Measurements from ENCODE around the gene CDH23. TPM values are rescaled to one million over a fixed set of nuclear protein-coding genes. Genes with fewer than 3 reads are reported as not detected.

Gene CDH23
- total RNA-seq, 1 donor from 2014 or later = not detected

GRCh38 chr10:71449026-71449425 is 52.3 kb downstream of the CDH23 start:
- H3K9me3 Mint-ChIP-seq (ENCODE audit: low read depth) = no peaks in the 10 kb centered on the region
- no peak overlapping the region for H3K27ac Mint-ChIP-seq (ENCODE audit: unreplicated experiment)
- H3K36me3 Mint-ChIP-seq (ENCODE audit: low read depth) = peaks cover 3% of the 10 kb centered on the region
- H3K27me3 Mint-ChIP-seq (ENCODE audit: low read depth) = peaks cover 48% of the 10 kb centered on the region
- no peak for DNase-seq (ENCODE audit: low spot score)
- no peak for TF ChIP-seq CTCF (IDR thresholded peaks at IDR 0.05)
- H3K4me1 Mint-ChIP-seq (ENCODE audit: low read depth) = no peaks in the 10 kb centered on the region
- H3K4me3 Mint-ChIP-seq (ENCODE audit: unreplicated experiment) = no peak overlapping the region

- H3K36me3 Mint-ChIP-seq (ENCODE audit: low read depth) = peaks cover 3% of the 10 kb centered on the region
- DNase-seq (ENCODE audit: low spot score) = no peak
Observed at GRCh38 chr10:71451754-71452153, 55.0 kb downstream of the CDH23 start.

GRCh38 chr10:71453186-71453585 is 56.5 kb downstream of the CDH23 start:
- no peak for DNase-seq (ENCODE audit: low spot score)
- Mint-ChIP-seq H3K36me3 (ENCODE audit: low read depth) (peaks cover 3% of the 10 kb centered on the region), H3K4me3 (ENCODE audit: unreplicated experiment) (no peak overlapping the region), H3K4me1 (ENCODE audit: low read depth) (no peaks in the 10 kb centered on the region), H3K27me3 (ENCODE audit: low read depth) (peaks cover 64% of the 10 kb centered on the region), H3K9me3 (ENCODE audit: low read depth) (no peaks in the 10 kb centered on the region), H3K27ac (ENCODE audit: unreplicated experiment) (no peak overlapping the region)
- TF ChIP-seq CTCF (IDR thresholded peaks at IDR 0.05) = no peak

More at GRCh38 chr10:71451754-71452153, 55.0 kb downstream of the CDH23 start:
- Mint-ChIP-seq H3K27ac (ENCODE audit: unreplicated experiment) (no peak overlapping the region), H3K27me3 (ENCODE audit: low read depth) (peaks cover 54% of the 10 kb centered on the region), H3K4me3 (ENCODE audit: unreplicated experiment) (no peak overlapping the region), H3K9me3 (ENCODE audit: low read depth) (no peaks in the 10 kb centered on the region), H3K4me1 (ENCODE audit: low read depth) (no peaks in the 10 kb centered on the region)
- no peak for TF ChIP-seq CTCF (IDR thresholded peaks at IDR 0.05)

- no peak for DNase-seq (ENCODE audit: low spot score)
- TF ChIP-seq CTCF (IDR thresholded peaks at IDR 0.05) = no peak
- Mint-ChIP-seq H3K4me1 (ENCODE audit: low read depth) (no peaks in the 10 kb centered on the region), H3K4me3 (ENCODE audit: unreplicated experiment) (no peak overlapping the region), H3K27ac (ENCODE audit: unreplicated experiment) (no peak overlapping the region), H3K9me3 (ENCODE audit: low read depth) (no peaks in the 10 kb centered on the region), H3K36me3 (ENCODE audit: low read depth) (peaks cover 3% of the 10 kb centered on the region), H3K27me3 (ENCODE audit: low read depth) (peaks cover 70% of the 10 kb centered on the region)
Observed at GRCh38 chr10:71454347-71454746, 57.6 kb downstream of the CDH23 start.

GRCh38 chr10:71455035-71455434 is 58.3 kb downstream of the CDH23 start:
- Mint-ChIP-seq H3K9me3 (ENCODE audit: low read depth) (no peaks in the 10 kb centered on the region), H3K27me3 (ENCODE audit: low read depth) (peaks cover 71% of the 10 kb centered on the region), H3K36me3 (ENCODE audit: low read depth) (peaks cover 3% of the 10 kb centered on the region), H3K4me1 (ENCODE audit: low read depth) (no peaks in the 10 kb centered on the region), H3K4me3 (ENCODE audit: unreplicated experiment) (no peak overlapping the region), H3K27ac (ENCODE audit: unreplicated experiment) (no peak overlapping the region)
- DNase-seq (ENCODE audit: low spot score) = no peak
- no peak for TF ChIP-seq CTCF (IDR thresholded peaks at IDR 0.05)
